ENCODE data around the gene ALKBH8. TPM values are rescaled to one million over a fixed set of nuclear protein-coding genes. Genes with fewer than 3 reads are reported as not detected.

Gene ALKBH8
- polyA plus RNA-seq (2011; rRNA removed) (7.1 and 10.8 TPM in 2 replicates), polyA plus RNA-seq (2017; fragmentation: RNase III; extraction: RNeasy Plus Mini Kit Qiagen cat#74134 plus additional on column Dnase treatment) (6.5 to 7.7 TPM (median 7.6 TPM) in 3 replicates), polyA minus RNA-seq (2011; rRNA and poly(A)+ RNA removed) (5.7 TPM in 2 replicates)
- polyA plus RNA-seq (2012; cell fraction: cytosol; rRNA removed), result 1.5 and 1.7 TPM in 2 replicates
- 0.85 and 1.5 TPM in 2 replicates for polyA plus RNA-seq (2012; cell fraction: nucleus; rRNA removed)

- Histone ChIP-seq H3K9me3 (no peaks in the 10 kb centered on the region), H3K4me1 (peaks cover 47% of the 10 kb centered on the region), H3K27ac (peak within 1 kb of the TSS; percentile 89 to 94), H3K4me2 (peak within 1 kb of the TSS; percentile 84), H3K4me3 (peak within 1 kb of the TSS; percentile 75)
- CTCF ChIA-PET, result interaction anchor here (1.2 to 10.1 kb wide), 3 partner anchors 16 to 207 kb away, joined by 3 to 75 read pairs (median 74); no protein-coding TSS in a partner anchor
- TF ChIP-seq HOXB13 (CRISPR knock-in tag; IDR thresholded peaks at IDR 0.05; ENCODE audit: low read depth) (no peak), ZNF302 (CRISPR knock-in tag; IDR thresholded peaks at IDR 0.05) (no peak), MAFK (IDR thresholded peaks at IDR 0.05; ENCODE audit: partially characterized antibody) (no peak), USF2 (IDR thresholded peaks at IDR 0.05) (peak; percentile 64), PHF8 (IDR thresholded peaks at IDR 0.05; ENCODE audit: borderline replicate concordance, low read depth) (peak; percentile 41; the same call in 1 of the 2 replicates), ESRRA (IDR thresholded peaks at IDR 0.05; ENCODE audit: borderline replicate concordance, low read length) (no peak), KDM5A (IDR thresholded peaks at IDR 0.05) (peak; percentile 80), FOSB (CRISPR knock-in tag; IDR thresholded peaks at IDR 0.05) (no peak), RFX5 (IDR thresholded peaks at IDR 0.05) (no peak), CBX2 (IDR thresholded peaks at IDR 0.05; ENCODE audit: borderline replicate concordance, low read depth) (no peak), FOSL2 (IDR thresholded peaks at IDR 0.05) (no peak), FOSL2 (CRISPR knock-in tag; IDR thresholded peaks at IDR 0.05) (no peak), TFCP2L1 (CRISPR knock-in tag; IDR thresholded peaks at IDR 0.05) (no peak), POLR2AphosphoS2 (conservative IDR thresholded peaks at IDR 0.05; ENCODE audit: low read length) (no peak), JUN (IDR thresholded peaks at IDR 0.05) (peak in 1 of 2 experiments; percentile 47; a peak in 1 of 5 replicates), SMC3 (IDR thresholded peaks at IDR 0.05) (no peak), CEBPB (IDR thresholded peaks at IDR 0.05) (peak in 1 of 2 experiments; percentile 37; a peak in 2 of 4 replicates), MAX (IDR thresholded peaks at IDR 0.05) (peak; percentile 76), EP300 (IDR thresholded peaks at IDR 0.05) (no peak), TP53 (CRISPR knock-in tag; IDR thresholded peaks at IDR 0.05) (no peak), NPAS2 (CRISPR knock-in tag; IDR thresholded peaks at IDR 0.05; ENCODE audit: borderline replicate concordance) (no peak), RARB (CRISPR knock-in tag; IDR thresholded peaks at IDR 0.05) (no peak), HDAC2 (IDR thresholded peaks at IDR 0.05) (no peak)
- TF ChIP-seq, protein P1, sequence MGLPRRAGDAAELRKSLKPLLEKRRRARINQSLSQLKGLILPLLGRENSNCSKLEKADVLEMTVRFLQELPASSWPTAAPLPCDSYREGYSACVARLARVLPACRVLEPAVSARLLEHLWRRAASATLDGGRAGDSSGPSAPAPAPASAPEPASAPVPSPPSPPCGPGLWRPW (IDR thresholded peaks at IDR 0.05), result no peak
- TF ChIP-seq, protein P2, sequence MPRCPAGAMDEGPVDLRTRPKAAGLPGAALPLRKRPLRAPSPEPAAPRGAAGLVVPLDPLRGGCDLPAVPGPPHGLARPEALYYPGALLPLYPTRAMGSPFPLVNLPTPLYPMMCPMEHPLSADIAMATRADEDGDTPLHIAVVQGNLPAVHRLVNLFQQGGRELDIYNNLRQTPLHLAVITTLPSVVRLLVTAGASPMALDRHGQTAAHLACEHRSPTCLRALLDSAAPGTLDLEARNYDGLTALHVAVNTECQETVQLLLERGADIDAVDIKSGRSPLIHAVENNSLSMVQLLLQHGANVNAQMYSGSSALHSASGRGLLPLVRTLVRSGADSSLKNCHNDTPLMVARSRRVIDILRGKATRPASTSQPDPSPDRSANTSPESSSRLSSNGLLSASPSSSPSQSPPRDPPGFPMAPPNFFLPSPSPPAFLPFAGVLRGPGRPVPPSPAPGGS (IDR thresholded peaks at IDR 0.05), result no peak
- TF ChIP-seq, protein P3, sequence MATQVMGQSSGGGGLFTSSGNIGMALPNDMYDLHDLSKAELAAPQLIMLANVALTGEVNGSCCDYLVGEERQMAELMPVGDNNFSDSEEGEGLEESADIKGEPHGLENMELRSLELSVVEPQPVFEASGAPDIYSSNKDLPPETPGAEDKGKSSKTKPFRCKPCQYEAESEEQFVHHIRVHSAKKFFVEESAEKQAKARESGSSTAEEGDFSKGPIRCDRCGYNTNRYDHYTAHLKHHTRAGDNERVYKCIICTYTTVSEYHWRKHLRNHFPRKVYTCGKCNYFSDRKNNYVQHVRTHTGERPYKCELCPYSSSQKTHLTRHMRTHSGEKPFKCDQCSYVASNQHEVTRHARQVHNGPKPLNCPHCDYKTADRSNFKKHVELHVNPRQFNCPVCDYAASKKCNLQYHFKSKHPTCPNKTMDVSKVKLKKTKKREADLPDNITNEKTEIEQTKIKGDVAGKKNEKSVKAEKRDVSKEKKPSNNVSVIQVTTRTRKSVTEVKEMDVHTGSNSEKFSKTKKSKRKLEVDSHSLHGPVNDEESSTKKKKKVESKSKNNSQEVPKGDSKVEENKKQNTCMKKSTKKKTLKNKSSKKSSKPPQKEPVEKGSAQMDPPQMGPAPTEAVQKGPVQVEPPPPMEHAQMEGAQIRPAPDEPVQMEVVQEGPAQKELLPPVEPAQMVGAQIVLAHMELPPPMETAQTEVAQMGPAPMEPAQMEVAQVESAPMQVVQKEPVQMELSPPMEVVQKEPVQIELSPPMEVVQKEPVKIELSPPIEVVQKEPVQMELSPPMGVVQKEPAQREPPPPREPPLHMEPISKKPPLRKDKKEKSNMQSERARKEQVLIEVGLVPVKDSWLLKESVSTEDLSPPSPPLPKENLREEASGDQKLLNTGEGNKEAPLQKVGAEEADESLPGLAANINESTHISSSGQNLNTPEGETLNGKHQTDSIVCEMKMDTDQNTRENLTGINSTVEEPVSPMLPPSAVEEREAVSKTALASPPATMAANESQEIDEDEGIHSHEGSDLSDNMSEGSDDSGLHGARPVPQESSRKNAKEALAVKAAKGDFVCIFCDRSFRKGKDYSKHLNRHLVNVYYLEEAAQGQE (IDR thresholded peaks at IDR 0.05), result no peak
- TF ChIP-seq, protein P4, sequence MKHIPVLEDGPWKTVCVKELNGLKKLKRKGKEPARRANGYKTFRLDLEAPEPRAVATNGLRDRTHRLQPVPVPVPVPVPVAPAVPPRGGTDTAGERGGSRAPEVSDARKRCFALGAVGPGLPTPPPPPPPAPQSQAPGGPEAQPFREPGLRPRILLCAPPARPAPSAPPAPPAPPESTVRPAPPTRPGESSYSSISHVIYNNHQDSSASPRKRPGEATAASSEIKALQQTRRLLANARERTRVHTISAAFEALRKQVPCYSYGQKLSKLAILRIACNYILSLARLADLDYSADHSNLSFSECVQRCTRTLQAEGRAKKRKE (CRISPR knock-in tag; IDR thresholded peaks at IDR 0.05; ENCODE audit: low read depth), result no peak
- FAIRE-seq, result no peak
- peak; percentile 52 to 58 for DNase-seq (ENCODE audit: low read depth in 1 of 2, low spot score in 1 of 2)
- under 1% methylated on average over 20 of the region's 32 CpGs for WGBS (ENCODE audit: missing lambda C conversion rate)
- ATAC-seq, result peak; percentile 90 to 95
- POLR2A ChIA-PET, result no interaction called here
Observed at GRCh38 chr11:107565219-107565937, at the start of gene ALKBH8. Gene ALKBH8 (minus strand): TSS chr11:107565735. CDS start chr11:107560893, 4,842 bp downstream.
